H1 (cell line): ENCODE data around the gene AKT1. TPM values are rescaled to one million over a fixed set of nuclear protein-coding genes. Genes with fewer than 3 reads are reported as not detected.

ENCODE experiments used
- POLR2AphosphoS5 ChIP-seq: IDR thresholded peaks from 2 replicates; pipeline ENCODE4 v1.6.1; 2011; ENCODE audit warnings: low read depth, low read length
- SP4 ChIP-seq: IDR thresholded peaks from 2 replicates; pipeline ENCODE4 v1.6.1; 2012; ENCODE audit warnings: low read length, inconsistent platforms
- polyA plus RNA-seq, 7 experiments: library from polyadenylated mRNA; depleted of rRNA in 3 of 7; stranded (reverse) in 5 of 7; unstranded in 2 of 7; fragments of >200 nt in 5 of 7; fragments of 200-250 nt in 2 of 7; gene quantifications; 1 replicate in 5 of 7; 2 replicates in 1 of 7; 4 replicates in 1 of 7; pipeline versions ENCODE4 v1.2.1 to v1.2.3, GENCODE V29; 2011 to 2013; ENCODE audit warnings: missing spikeins in 2 of 7, mixed read lengths in 2 of 7
- total RNA-seq: library from RNA; stranded (reverse); fragmentation: NEBNext Ultra II Directional; extraction: Animal tissue kit (Norgen Biotek cat#: 25700); gene quantifications from 2 replicates; pipeline ENCODE4 v1.2.1, GENCODE V29; 2021
- TF ChIP-seq, protein P1 (sequence below): fragments of 300-600 bp; sonication (generic); IDR thresholded peaks from 2 replicates; pipeline ENCODE4 v1.7.1; 2012; ENCODE audit warnings: low read length, moderate library complexity, mild to moderate bottlenecking, inconsistent platforms; ENCODE audit not compliant: insufficient replicate concordance
- TF ChIP-seq, protein P2 (sequence below), 3 experiments: IDR thresholded peaks; 1 replicate in 2 of 3; 2 replicates in 1 of 3; pipeline versions ENCODE4 v1.5.1 to v1.6.1; 2011; ENCODE audit warnings: low read length in 3 of 3, mild to moderate bottlenecking in 3 of 3, inconsistent platforms in 2 of 3, low read depth in 1 of 3, moderate library complexity in 1 of 3; ENCODE audit not compliant: insufficient read depth in 1 of 3; ENCODE audit errors: control extremely low read depth in 1 of 3
- TF ChIP-seq, protein P3 (sequence below): IDR thresholded peaks from 2 replicates; pipeline ENCODE4 v1.6.1; 2012; ENCODE audit warnings: inconsistent platforms

Gene AKT1
- total and polyA plus RNA-seq, 2 of the 8 experiments (the other 6 are each of a cell fraction or from before 2014, with no cell fraction given), result 68.1 to 71.5 TPM

DNA sequence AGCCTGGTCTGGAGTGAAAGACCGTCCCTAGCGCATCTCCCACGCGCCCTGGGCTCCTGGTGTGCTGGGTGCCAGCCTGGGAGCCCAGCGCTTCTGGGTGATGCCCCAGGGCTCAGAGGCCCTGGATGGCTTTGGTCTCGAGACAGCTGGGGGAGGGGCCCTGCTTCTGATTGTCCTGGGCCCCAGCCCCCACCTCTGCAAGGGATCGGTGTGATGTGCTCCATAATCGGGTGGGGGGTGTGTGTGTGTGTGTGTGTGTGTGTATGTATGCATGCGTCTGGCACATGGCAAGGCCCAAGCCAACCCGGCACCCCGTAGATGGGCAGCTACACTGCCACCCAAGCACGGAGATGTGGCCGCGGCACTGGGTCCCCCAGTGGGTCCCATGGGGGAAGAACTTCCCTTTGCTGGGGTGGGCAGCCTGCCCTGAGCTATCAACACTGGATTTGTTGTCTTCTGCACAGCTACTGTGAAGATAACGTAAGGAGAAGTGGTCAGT, 8.4 kb upstream of the AKT1 start (continued):
- TF ChIP-seq, protein P1, sequence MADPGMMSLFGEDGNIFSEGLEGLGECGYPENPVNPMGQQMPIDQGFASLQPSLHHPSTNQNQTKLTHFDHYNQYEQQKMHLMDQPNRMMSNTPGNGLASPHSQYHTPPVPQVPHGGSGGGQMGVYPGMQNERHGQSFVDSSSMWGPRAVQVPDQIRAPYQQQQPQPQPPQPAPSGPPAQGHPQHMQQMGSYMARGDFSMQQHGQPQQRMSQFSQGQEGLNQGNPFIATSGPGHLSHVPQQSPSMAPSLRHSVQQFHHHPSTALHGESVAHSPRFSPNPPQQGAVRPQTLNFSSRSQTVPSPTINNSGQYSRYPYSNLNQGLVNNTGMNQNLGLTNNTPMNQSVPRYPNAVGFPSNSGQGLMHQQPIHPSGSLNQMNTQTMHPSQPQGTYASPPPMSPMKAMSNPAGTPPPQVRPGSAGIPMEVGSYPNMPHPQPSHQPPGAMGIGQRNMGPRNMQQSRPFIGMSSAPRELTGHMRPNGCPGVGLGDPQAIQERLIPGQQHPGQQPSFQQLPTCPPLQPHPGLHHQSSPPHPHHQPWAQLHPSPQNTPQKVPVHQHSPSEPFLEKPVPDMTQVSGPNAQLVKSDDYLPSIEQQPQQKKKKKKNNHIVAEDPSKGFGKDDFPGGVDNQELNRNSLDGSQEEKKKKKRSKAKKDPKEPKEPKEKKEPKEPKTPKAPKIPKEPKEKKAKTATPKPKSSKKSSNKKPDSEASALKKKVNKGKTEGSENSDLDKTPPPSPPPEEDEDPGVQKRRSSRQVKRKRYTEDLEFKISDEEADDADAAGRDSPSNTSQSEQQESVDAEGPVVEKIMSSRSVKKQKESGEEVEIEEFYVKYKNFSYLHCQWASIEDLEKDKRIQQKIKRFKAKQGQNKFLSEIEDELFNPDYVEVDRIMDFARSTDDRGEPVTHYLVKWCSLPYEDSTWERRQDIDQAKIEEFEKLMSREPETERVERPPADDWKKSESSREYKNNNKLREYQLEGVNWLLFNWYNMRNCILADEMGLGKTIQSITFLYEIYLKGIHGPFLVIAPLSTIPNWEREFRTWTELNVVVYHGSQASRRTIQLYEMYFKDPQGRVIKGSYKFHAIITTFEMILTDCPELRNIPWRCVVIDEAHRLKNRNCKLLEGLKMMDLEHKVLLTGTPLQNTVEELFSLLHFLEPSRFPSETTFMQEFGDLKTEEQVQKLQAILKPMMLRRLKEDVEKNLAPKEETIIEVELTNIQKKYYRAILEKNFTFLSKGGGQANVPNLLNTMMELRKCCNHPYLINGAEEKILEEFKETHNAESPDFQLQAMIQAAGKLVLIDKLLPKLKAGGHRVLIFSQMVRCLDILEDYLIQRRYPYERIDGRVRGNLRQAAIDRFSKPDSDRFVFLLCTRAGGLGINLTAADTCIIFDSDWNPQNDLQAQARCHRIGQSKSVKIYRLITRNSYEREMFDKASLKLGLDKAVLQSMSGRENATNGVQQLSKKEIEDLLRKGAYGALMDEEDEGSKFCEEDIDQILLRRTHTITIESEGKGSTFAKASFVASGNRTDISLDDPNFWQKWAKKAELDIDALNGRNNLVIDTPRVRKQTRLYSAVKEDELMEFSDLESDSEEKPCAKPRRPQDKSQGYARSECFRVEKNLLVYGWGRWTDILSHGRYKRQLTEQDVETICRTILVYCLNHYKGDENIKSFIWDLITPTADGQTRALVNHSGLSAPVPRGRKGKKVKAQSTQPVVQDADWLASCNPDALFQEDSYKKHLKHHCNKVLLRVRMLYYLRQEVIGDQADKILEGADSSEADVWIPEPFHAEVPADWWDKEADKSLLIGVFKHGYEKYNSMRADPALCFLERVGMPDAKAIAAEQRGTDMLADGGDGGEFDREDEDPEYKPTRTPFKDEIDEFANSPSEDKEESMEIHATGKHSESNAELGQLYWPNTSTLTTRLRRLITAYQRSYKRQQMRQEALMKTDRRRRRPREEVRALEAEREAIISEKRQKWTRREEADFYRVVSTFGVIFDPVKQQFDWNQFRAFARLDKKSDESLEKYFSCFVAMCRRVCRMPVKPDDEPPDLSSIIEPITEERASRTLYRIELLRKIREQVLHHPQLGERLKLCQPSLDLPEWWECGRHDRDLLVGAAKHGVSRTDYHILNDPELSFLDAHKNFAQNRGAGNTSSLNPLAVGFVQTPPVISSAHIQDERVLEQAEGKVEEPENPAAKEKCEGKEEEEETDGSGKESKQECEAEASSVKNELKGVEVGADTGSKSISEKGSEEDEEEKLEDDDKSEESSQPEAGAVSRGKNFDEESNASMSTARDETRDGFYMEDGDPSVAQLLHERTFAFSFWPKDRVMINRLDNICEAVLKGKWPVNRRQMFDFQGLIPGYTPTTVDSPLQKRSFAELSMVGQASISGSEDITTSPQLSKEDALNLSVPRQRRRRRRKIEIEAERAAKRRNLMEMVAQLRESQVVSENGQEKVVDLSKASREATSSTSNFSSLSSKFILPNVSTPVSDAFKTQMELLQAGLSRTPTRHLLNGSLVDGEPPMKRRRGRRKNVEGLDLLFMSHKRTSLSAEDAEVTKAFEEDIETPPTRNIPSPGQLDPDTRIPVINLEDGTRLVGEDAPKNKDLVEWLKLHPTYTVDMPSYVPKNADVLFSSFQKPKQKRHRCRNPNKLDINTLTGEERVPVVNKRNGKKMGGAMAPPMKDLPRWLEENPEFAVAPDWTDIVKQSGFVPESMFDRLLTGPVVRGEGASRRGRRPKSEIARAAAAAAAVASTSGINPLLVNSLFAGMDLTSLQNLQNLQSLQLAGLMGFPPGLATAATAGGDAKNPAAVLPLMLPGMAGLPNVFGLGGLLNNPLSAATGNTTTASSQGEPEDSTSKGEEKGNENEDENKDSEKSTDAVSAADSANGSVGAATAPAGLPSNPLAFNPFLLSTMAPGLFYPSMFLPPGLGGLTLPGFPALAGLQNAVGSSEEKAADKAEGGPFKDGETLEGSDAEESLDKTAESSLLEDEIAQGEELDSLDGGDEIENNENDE, result no peak
- TF ChIP-seq SP4 (no peak), POLR2AphosphoS5 (no peak)
- TF ChIP-seq, protein P2, sequence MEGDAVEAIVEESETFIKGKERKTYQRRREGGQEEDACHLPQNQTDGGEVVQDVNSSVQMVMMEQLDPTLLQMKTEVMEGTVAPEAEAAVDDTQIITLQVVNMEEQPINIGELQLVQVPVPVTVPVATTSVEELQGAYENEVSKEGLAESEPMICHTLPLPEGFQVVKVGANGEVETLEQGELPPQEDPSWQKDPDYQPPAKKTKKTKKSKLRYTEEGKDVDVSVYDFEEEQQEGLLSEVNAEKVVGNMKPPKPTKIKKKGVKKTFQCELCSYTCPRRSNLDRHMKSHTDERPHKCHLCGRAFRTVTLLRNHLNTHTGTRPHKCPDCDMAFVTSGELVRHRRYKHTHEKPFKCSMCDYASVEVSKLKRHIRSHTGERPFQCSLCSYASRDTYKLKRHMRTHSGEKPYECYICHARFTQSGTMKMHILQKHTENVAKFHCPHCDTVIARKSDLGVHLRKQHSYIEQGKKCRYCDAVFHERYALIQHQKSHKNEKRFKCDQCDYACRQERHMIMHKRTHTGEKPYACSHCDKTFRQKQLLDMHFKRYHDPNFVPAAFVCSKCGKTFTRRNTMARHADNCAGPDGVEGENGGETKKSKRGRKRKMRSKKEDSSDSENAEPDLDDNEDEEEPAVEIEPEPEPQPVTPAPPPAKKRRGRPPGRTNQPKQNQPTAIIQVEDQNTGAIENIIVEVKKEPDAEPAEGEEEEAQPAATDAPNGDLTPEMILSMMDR (IDR thresholded peaks at IDR 0.05; ENCODE audit: control extremely low read depth in 1 of 3, insufficient read depth in 1 of 3, low read depth in 1 of 3, low read length in 3 of 3), result no peak
- TF ChIP-seq, protein P3, sequence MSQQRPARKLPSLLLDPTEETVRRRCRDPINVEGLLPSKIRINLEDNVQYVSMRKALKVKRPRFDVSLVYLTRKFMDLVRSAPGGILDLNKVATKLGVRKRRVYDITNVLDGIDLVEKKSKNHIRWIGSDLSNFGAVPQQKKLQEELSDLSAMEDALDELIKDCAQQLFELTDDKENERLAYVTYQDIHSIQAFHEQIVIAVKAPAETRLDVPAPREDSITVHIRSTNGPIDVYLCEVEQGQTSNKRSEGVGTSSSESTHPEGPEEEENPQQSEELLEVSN, result no peak
